ENCODE measurements around the gene SYNE2.

- TF ChIP-seq CTCF (IDR thresholded peaks at IDR 0.05) (no peak), POLR2A (IDR thresholded peaks at IDR 0.05) (no peak)
These were observed 37.7 kb downstream of the SYNE2 start for GRCh38 chr14:63890553-63890952.

Data from vagina (tissue), 2 donors.